LNCAP (cell line): ENCODE results near the gene IGFBP5.

ENCODE experiments used
- CTCF ChIP-seq: fragments of 450-650 bp; IDR thresholded peaks from 2 replicates; pipeline ENCODE4 v1.5.1; 2017; ENCODE audit warnings: mild to moderate bottlenecking

Gene IGFBP5

GRCh38 chr2:216693414-216694080, 1.8 kb downstream of the IGFBP5 start:
- no peak for TF ChIP-seq CTCF

- no peak for TF ChIP-seq CTCF
Observed at GRCh38 chr2:216692636-216693413, 2.5 kb downstream of the IGFBP5 start.

- no peak for TF ChIP-seq CTCF
Observed at GRCh38 chr2:216690853-216691741, 4.3 kb downstream of the IGFBP5 start.

- TF ChIP-seq CTCF = no peak
Observed at GRCh38 chr2:216690456-216690852, 4.9 kb downstream of the IGFBP5 start.

GRCh38 chr2:216689397-216689796, 6.0 kb downstream of the IGFBP5 start:
- TF ChIP-seq CTCF = no peak

DNA sequence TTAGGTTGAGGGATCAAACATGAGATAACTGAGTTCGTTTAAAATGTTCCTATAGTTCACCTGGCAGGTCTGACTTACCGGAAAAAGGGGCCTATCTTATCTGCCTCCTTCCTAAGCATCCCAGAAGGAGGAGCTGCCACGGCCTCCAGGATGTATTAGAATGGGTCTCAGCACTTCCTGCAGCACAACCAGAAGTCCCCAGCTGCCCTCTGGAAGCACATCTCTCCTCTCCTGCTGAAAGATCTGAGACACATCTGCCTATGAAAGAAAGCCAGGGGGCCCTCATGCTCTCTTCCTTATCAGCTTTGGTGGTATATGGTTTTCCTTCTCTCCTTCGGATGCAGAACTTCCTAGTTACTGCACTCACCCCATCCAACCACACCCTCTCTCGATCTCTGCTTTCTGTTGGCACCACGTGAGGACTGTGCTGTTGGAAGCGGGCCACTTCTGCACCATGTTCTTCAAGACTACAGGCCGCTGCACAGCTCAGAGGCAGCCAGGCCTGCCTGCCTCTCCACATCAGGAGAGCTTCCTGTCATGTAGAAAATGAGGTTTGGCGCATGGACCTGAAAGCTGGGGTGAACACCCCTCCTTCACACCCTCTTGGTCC, 6.5 kb downstream of the IGFBP5 start:
- no peak for TF ChIP-seq CTCF

DNA sequence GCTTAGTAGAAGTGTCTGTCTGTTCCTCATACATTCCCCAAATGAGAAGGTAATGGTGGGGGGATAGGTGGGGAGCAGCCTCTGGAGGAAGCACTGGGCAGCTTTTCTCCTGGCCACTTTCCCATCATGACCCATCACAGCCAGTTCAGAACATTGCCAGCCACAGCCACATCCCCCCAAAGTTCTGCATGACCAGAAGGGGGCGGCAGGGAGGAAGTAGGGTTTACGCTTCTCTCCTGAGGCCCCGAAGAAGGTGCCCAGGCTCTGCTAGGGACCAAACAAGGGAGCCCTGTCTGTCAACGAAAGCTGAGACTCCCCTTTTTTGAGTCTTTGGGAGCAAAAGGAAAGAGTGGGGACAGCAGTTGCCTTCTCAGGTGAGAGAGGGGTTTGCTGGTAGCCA, 7.7 kb downstream of the IGFBP5 start:
- TF ChIP-seq CTCF = peak; percentile 28; the same call in 1 of the 2 replicates
